EH (cell line): ENCODE results near the gene ZBED1.
"Not testable (repeated sequence)": the region's sequence is repeated elsewhere in the genome, so short reads cannot be mapped to it uniquely, and the experiment has no call there.

Experiments
- DNase-seq: peaks from one replicate; pipeline ENCODE4 v3.0.0-alpha.2; 2015; ENCODE audit warnings: low read depth

Gene ZBED1

GRCh38 chrX:2500803-2501558 is at the start of gene ZBED1, which contains the start of gene DHRSX:
TSS of gene ZBED1 (minus strand) at chrX:2500976. CDS start at chrX:2490719, 10,257 bp downstream.
TSS of gene DHRSX (minus strand) at chrX:2500976. CDS start at chrX:2500925, 51 bp downstream.
- peak; percentile 48 for DNase-seq

GRCh38 chrX:2549876-2550275 is 49.1 kb upstream of the ZBED1 start:
- no peak for DNase-seq

- DNase-seq, result no peak
These were observed 48.1 kb upstream of the ZBED1 start for GRCh38 chrX:2548711-2549423.

- no peak for DNase-seq
These were observed 47.0 kb upstream of the ZBED1 start for GRCh38 chrX:2547736-2548135.

- DNase-seq, result no peak
These were observed 45.7 kb upstream of the ZBED1 start for GRCh38 chrX:2546496-2546895.

GRCh38 chrX:2545144-2545543 is 44.4 kb upstream of the ZBED1 start:
- DNase-seq, result no peak

GRCh38 chrX:2542826-2543521 is 42.2 kb upstream of the ZBED1 start:
- no peak for DNase-seq

GRCh38 chrX:2541603-2542002 is 40.8 kb upstream of the ZBED1 start:
- no peak for DNase-seq

- DNase-seq, result no peak
These were observed 39.7 kb upstream of the ZBED1 start for GRCh38 chrX:2540426-2540947.

- DNase-seq, result no peak
These were observed 38.8 kb upstream of the ZBED1 start for GRCh38 chrX:2539586-2539985.

- DNase-seq, result no peak
These were observed 37.4 kb upstream of the ZBED1 start for GRCh38 chrX:2538031-2538757.

- no peak for DNase-seq
These were observed 36.2 kb upstream of the ZBED1 start for GRCh38 chrX:2536974-2537373.

- no peak for DNase-seq
These were observed 35.4 kb upstream of the ZBED1 start for GRCh38 chrX:2536141-2536540.

GRCh38 chrX:2534261-2535021 is 33.7 kb upstream of the ZBED1 start:
- not testable (repeated sequence) for DNase-seq

- DNase-seq, result no peak
These were observed 32.6 kb upstream of the ZBED1 start for GRCh38 chrX:2533424-2533823.

- DNase-seq, result no peak
These were observed 25.6 kb upstream of the ZBED1 start for GRCh38 chrX:2526390-2526789.

GRCh38 chrX:2523911-2524310 is 23.1 kb upstream of the ZBED1 start:
- no peak for DNase-seq

- DNase-seq, result no peak
These were observed 21.2 kb upstream of the ZBED1 start for GRCh38 chrX:2521927-2522386.

- no peak for DNase-seq
These were observed 20.5 kb upstream of the ZBED1 start for GRCh38 chrX:2521092-2521926.

- DNase-seq, result no peak
These were observed 19.8 kb upstream of the ZBED1 start for GRCh38 chrX:2520539-2520938.
